ENCODE measurements around the gene FUT3.

GRCh38 chr19:5827342-5827890 lies 23.8 kb downstream of the FUT3 start:
- no peak for TF ChIP-seq CTCF (IDR thresholded peaks at IDR 0.05)
- no peak for TF ChIP-seq POLR2A (IDR thresholded peaks at IDR 0.05)

Measured in lower leg skin (tissue), 3 donors.